Dermis blood vessel endothelial cell (primary cell): Measurements from ENCODE around the gene KLHDC1. TPM values are rescaled to one million over a fixed set of nuclear protein-coding genes. Genes with fewer than 3 reads are reported as not detected.
"Not testable (repeated sequence)": the region's sequence is repeated elsewhere in the genome, so short reads cannot be mapped to it uniquely, and the experiment has no call there.

ENCODE experiments used
- DNase-seq: peaks from one replicate; pipeline ENCODE4 v3.0.0; 2010
- total RNA-seq: library from RNA; depleted of rRNA; stranded (reverse); fragments of >200 nt; gene quantifications from 2 replicates; pipeline ENCODE4 v1.2.3, GENCODE V29; 2014

The KLHDC1 gene, protein sequence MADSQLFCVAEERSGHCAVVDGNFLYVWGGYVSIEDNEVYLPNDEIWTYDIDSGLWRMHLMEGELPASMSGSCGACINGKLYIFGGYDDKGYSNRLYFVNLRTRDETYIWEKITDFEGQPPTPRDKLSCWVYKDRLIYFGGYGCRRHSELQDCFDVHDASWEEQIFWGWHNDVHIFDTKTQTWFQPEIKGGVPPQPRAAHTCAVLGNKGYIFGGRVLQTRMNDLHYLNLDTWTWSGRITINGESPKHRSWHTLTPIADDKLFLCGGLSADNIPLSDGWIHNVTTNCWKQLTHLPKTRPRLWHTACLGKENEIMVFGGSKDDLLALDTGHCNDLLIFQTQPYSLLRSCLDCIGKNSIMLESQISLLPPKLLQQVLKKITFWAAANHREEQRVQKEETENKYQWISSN
- total RNA-seq, result 1.6 and 6.6 TPM in 2 replicates

DNA sequence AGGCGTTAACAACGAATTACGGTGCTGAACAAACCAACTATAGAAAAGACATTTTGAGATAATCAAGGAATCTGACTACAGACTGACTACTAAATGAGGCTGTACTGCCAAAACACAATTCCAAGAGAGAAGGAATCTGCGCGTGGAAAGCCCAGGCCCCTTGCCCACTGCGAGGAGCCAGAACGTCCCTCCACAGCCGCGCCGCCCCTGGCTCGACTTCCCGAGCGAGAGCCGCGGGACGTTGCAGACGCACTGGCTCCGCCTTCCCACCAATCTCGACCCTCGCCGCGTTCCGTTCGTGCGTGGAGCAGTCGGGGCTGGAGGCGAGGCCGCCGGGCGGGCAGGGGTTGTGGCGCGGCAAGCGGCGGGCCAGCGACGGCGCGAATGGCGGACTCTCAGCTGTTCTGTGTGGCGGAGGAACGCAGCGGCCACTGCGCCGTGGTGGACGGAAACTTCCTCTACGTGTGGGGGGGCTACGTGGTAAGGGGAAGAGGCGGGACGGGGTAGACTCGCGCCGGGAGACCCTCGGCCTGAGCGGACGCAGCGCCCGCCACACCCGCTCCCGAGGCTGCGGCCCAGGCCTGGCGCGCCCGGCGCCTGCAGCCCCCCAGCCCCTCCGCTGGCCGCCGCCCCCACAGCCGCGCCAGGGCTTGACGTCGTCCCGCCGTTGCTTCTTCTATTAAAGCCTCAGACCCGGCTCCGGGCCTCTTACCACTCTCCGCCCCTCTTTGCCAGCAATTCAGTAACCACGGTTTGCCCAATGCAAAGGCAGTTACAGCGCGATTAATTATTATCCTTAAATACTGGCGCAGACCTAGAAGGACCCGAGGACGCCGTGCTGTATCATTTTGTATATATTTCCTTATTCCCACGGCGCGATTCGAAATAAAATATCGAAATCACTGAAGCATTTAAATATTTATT is at the start of gene KLHDC1:
KLHDC1 (plus strand) TSS at position 310 of the 924 bp plus-strand sequence; CDS start at position 385, 75 bp downstream.
- DNase-seq, result peak; percentile 84

- no peak for DNase-seq
Observed at GRCh38 chr14:49653508-49653907, 39.4 kb upstream of the KLHDC1 start.

- no peak for DNase-seq
Observed at GRCh38 chr14:49654511-49654910, 38.4 kb upstream of the KLHDC1 start.

- DNase-seq, result not testable (repeated sequence)
Observed at GRCh38 chr14:49657500-49657899, 35.4 kb upstream of the KLHDC1 start.

GRCh38 chr14:49659526-49660455 is 33.1 kb upstream of the KLHDC1 start:
- DNase-seq, result no peak

DNA sequence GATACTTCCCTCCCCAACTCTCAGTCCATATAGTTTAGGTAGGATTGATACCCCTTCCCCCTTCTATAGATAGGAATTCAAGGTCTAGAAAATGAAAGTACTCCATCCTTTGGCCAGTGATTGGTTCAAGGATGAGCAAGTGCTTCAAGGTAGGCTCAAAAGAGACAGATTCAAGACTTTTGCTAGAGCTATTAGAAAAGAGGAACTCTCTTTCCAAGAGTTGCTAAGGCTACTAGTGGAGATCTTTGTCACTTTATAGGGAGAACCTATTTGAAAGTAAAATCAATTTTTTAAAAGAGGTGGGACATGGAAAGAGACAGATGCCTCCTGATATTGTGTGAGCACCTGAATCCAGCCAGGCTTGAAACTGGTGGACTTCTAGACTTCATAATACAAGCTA is 22.4 kb upstream of the KLHDC1 start:
- DNase-seq, result no peak

DNA sequence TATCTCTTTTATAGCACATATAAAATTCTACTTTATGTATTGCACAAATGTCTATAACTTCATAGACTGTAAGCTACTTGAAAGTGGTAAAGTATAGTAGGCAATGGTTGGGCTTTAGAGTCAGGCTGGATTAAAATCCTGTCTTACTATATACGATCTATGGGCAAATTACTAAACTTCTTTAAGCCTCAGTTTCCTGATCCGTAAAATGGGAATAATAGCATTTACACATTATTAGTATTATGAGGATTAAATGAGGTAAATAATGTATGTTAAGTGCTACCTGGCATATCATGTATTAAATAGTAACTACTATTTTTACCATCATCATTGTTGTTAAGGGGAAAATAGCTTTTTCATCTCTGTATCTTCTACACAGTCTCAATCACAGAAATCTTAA is 19.3 kb upstream of the KLHDC1 start:
- no peak for DNase-seq

DNA sequence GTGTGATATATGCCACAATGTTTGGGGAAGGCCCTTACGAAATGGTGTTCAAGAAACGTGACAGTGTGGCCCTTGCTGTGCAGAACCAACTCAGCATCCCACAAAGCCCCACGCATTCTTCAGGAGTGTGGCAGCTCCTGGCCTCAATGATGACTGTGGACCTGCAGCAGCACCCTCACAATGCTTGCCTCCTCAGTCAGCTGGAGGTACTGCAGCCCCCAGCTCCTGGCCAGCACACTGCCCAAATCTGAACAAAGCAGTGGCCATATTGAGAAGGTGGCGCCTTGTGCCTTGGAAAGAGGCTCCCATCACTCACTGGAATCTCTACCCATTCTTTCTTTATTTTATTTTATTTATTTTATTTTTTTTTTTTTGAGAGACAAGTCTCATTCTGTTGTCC is 15.3 kb upstream of the KLHDC1 start:
- peak; percentile 15 for DNase-seq

- DNase-seq, result no peak
Observed at GRCh38 chr14:49679271-49679670, 13.6 kb upstream of the KLHDC1 start.

DNA sequence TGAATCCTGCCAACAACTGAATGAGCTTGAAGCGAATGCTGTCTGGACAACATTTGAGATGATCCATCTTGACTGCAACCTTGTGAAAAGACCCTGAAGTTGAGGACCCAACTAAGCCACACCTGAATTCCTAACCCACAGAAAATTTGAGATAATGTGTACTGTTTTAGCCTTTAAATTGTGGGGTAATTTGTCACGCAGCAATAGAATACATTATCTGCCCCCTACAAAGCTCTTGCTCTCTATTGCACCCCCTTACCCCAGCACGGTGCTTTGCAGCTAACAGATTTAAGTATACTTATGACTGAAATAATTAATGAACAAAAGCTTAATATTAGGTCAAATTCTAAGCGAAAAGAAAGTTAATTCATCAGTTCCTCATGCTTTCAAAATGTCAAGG is 6.5 kb upstream of the KLHDC1 start:
- DNase-seq, result no peak

GRCh38 chr14:49687942-49688700 is 4.8 kb upstream of the KLHDC1 start, which contains the start of gene POLE2:
TSS of gene POLE2 (minus strand) at chr14:49688214. CDS start at chr14:49688203, 11 bp downstream.
- peak; percentile 75 for DNase-seq

- no peak for DNase-seq
Observed at GRCh38 chr14:49688701-49689030, 4.3 kb upstream of the KLHDC1 start.

DNA sequence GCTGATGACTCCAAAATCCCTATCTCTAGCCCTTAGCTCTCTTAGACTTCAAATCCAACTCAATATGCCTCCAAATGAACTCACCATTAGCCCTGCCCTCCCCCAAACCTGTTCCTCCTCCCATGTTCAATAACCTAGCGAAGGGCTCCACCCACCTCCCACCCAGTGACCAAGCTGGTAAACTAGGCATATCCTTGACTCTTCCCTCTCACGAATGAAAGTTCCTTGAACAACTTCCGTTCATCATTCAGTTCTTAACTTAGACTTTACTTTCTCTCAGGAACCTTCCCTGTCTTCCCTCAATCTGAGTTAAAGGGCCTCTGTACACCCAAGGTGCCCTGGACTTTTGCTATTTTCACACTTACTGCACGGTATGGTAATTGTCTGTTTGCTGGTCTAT is 1.9 kb upstream of the KLHDC1 start:
- no peak for DNase-seq

DNA sequence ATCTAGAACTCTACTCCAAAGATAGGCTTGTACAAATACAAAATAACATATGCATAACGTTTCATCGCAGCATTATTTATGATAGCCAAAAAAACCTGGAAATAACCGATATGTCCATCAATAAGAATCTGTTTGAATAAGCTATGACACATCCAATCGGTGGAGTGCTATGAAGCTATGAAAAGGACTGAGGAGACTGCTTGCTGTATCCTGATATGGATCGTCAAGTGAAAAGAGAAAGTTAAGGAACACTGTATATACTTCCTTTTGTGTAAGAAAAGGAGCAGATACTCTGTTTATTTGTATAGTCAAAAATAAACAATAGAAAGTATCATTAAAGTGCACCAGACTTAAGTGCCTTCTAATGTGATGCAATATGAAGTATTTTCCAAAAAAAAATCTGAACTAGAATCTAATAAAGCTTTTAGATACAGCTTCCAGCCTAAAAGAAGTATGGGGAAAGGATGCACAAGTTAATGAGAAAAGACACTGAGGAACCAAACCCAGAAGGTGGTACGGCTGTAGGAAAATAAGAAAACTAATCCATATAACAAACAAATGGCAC is 645 bp upstream of the KLHDC1 start:
- DNase-seq, result peak; percentile 22

DNA sequence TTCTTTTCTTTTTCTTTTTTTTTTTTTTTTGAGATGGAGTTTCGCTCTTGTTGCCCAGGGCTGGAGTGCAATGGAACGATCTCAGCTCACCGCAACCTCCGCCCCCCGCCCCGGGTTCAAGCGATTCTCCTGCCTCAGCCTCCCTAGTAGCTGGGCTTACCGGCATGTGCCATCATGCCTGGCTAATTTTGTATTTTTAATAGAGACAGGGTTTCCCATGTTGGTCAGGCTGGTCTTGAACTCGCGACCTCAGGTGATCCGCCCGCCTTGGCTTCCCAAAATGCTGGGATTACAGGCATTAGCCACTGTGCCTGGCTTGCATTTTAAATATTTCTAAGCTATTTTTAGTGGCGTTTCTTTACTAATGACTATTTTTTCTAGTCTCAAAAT is 810 bp downstream of the KLHDC1 start:
- DNase-seq, result not testable (repeated sequence)

GRCh38 chr14:49702725-49703124 is 9.8 kb downstream of the KLHDC1 start:
- no peak for DNase-seq

GRCh38 chr14:49703965-49704364 is 11.0 kb downstream of the KLHDC1 start:
- DNase-seq, result no peak

DNA sequence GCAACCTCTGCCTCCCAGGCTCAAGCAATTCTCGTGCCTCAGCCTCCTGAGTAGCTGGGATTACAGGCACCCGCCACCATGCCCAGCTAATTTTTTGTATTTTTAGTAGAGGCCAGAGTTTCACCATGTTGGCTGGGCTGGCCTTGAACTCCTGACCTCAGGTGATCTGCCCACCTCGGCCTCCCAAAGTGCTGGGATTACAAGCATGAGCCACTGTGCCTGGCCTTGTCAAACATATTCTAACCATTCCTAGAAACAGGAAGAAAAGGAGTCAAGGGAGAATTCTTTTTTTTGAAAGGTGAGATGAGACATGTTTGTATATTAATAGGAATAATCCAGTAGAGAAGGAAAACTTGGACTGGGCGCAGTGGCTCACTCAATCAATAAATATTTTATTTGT is 11.6 kb downstream of the KLHDC1 start:
- not testable (repeated sequence) for DNase-seq

DNA sequence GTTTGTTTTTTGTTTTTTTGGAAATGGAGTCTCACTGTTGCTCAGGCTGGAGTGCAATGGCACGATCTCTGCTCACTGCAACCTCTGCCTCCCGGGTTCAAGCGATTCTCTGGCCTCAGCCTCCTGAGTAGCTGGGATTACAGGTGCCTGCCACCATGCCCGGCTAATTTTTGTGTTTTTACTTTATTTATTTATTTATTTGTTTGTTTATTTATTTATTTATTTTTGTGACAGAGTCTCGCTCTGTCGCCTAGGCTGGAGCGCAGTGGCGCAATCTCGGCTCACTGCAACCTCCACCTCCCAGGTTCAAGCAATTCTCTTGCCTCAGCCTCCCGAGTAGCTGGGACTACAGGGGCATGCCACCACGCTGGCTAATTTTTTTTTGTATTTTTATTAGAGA is 18.1 kb downstream of the KLHDC1 start:
- DNase-seq, result not testable (repeated sequence)

- DNase-seq, result no peak
Observed at GRCh38 chr14:49720744-49721143, 27.8 kb downstream of the KLHDC1 start.

DNA sequence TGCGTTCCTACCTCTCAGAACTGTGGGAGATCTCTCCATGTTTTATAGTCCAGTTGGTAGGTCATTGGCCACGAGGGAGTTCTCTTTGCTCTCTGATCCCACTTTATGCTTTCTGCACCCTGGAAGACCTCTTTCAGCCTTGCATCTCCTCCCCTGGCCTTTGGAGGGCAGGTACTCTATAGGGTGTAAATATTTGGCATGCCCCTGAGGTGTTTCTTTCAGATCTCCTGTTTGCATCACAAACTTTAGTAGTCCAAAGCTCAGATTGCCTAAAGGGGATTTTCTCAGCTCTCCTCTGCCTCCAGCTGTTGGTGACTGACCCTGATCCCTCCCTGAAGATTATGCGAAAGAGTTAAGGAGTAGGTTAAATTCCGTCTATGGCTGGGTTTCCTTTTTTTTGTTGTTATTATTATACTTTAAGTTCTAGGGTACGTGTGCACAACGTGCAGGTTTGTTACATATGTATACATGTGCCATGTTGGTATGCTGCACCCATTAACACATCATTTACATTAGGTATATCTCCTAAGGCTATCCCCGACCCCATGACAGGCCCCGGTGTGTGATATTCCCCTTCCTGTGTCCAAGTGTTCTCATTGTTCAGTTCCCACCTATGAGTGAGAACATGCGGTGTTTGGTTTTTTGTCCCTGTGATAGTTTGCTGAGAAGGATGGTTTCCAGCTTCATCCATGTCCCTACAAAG is 29.0 kb downstream of the KLHDC1 start:
- DNase-seq, result not testable (repeated sequence)
